Skin epidermis (tissue), 12 donors: ENCODE measurements around the gene ARFGEF3.
"Not testable (repeated sequence)": the region's sequence is repeated elsewhere in the genome, so short reads cannot be mapped to it uniquely, and the experiment has no call there.

Experiments
- H3K27ac ChIP-seq, 21 experiments: fragments of 200-600 bp; sonication (generic) in 11 of 21; one replicate each; pipeline ENCODE4 v1.5.0; 2020; ENCODE audit warnings: mild to moderate bottlenecking in 3 of 21, inconsistent platforms in 2 of 21, moderate library complexity in 2 of 21
- H3K4me3 ChIP-seq, 7 experiments: fragments of 200-600 bp; sonication (generic) in 2 of 7; one replicate each; pipeline ENCODE4 v1.5.0; 2020; ENCODE audit warnings: inconsistent platforms in 2 of 7, mild to moderate bottlenecking in 2 of 7, moderate library complexity in 1 of 7

The ARFGEF3 gene

GRCh38 chr6:138331984-138332383, 170.2 kb downstream of the ARFGEF3 start:
- no peak overlapping the region for H3K27ac ChIP-seq

GRCh38 chr6:138334000-138334399, 172.3 kb downstream of the ARFGEF3 start:
- no peak overlapping the region for H3K27ac ChIP-seq

More at GRCh38 chr6:138331984-138332383, 170.2 kb downstream of the ARFGEF3 start:
- H3K4me3 ChIP-seq = no peak overlapping the region

GRCh38 chr6:138334963-138335362, 173.2 kb downstream of the ARFGEF3 start:
- H3K27ac ChIP-seq = no peak overlapping the region
- no peak overlapping the region for H3K4me3 ChIP-seq

More at GRCh38 chr6:138334000-138334399, 172.3 kb downstream of the ARFGEF3 start:
- H3K4me3 ChIP-seq = no peak overlapping the region

- Histone ChIP-seq H3K27ac (no peak overlapping the region), H3K4me3 (no peak overlapping the region)
Measured at GRCh38 chr6:138336221-138336620, 174.5 kb downstream of the ARFGEF3 start.

GRCh38 chr6:138337076-138337475, 175.3 kb downstream of the ARFGEF3 start:
- Histone ChIP-seq H3K4me3 (no peak overlapping the region), H3K27ac (no peak overlapping the region)

GRCh38 chr6:138339024-138339423, 177.3 kb downstream of the ARFGEF3 start:
- H3K27ac ChIP-seq = no peak overlapping the region
- H3K4me3 ChIP-seq = no peak overlapping the region

GRCh38 chr6:138341176-138341575, 179.4 kb downstream of the ARFGEF3 start:
- Histone ChIP-seq H3K27ac (no peak overlapping the region), H3K4me3 (no peak overlapping the region)

- H3K4me3 ChIP-seq = no peak overlapping the region
- H3K27ac ChIP-seq = no peak overlapping the region
Measured at GRCh38 chr6:138343112-138343511, 181.4 kb downstream of the ARFGEF3 start.

GRCh38 chr6:138345565-138346285, 184.0 kb downstream of the ARFGEF3 start:
- Histone ChIP-seq H3K4me3 (no peak overlapping the region), H3K27ac (no peak overlapping the region)

GRCh38 chr6:138346302-138347195, 184.8 kb downstream of the ARFGEF3 start:
- Histone ChIP-seq H3K27ac (no peak overlapping the region), H3K4me3 (no peak overlapping the region)

- no peak overlapping the region for H3K4me3 ChIP-seq
- H3K27ac ChIP-seq = no peak overlapping the region
Measured at GRCh38 chr6:138347864-138348263, 186.1 kb downstream of the ARFGEF3 start.

- Histone ChIP-seq H3K4me3 (no peak overlapping the region), H3K27ac (no peak overlapping the region)
Measured at GRCh38 chr6:138349891-138350290, 188.2 kb downstream of the ARFGEF3 start.

- no peak overlapping the region for H3K4me3 ChIP-seq
- no peak overlapping the region for H3K27ac ChIP-seq
Measured at GRCh38 chr6:138357928-138358327, 196.2 kb downstream of the ARFGEF3 start.

GRCh38 chr6:138368684-138369083, 206.9 kb downstream of the ARFGEF3 start:
- not testable (repeated sequence) for H3K27ac ChIP-seq, H3K4me3 ChIP-seq

- Histone ChIP-seq H3K4me3 (no peak overlapping the region), H3K27ac (no peak overlapping the region)
Measured at GRCh38 chr6:138370631-138371451, 209.1 kb downstream of the ARFGEF3 start.

GRCh38 chr6:138371452-138371711, 209.6 kb downstream of the ARFGEF3 start:
- H3K4me3 ChIP-seq = no peak overlapping the region

GRCh38 chr6:138371720-138372119, 210.0 kb downstream of the ARFGEF3 start:
- H3K27ac ChIP-seq = no peak overlapping the region

More at GRCh38 chr6:138371452-138371711, 209.6 kb downstream of the ARFGEF3 start:
- H3K27ac ChIP-seq = no peak overlapping the region

GRCh38 chr6:138372711-138373463, 211.1 kb downstream of the ARFGEF3 start:
- no peak overlapping the region for H3K27ac ChIP-seq

More at GRCh38 chr6:138371720-138372119, 210.0 kb downstream of the ARFGEF3 start:
- no peak overlapping the region for H3K4me3 ChIP-seq

GRCh38 chr6:138374230-138374629, 212.5 kb downstream of the ARFGEF3 start:
- Histone ChIP-seq H3K27ac (no peak overlapping the region), H3K4me3 (no peak overlapping the region)

More at GRCh38 chr6:138372711-138373463, 211.1 kb downstream of the ARFGEF3 start:
- no peak overlapping the region for H3K4me3 ChIP-seq
